Activated CD4-positive, alpha-beta T cell treated with anti-CD3 and anti-CD28 coated beads, Interleukin-2, Interleukin-6, amounts not matched to agents 100 ng/mL and 50 ng/mL, durations not matched to agents 16 hours and 8 hours (primary cell): ENCODE results near the gene HNRNPU.

Source experiments
- DNase-seq: peaks from one replicate; pipeline ENCODE4 v3.0.0-alpha.2; 2020

The HNRNPU gene

DNA sequence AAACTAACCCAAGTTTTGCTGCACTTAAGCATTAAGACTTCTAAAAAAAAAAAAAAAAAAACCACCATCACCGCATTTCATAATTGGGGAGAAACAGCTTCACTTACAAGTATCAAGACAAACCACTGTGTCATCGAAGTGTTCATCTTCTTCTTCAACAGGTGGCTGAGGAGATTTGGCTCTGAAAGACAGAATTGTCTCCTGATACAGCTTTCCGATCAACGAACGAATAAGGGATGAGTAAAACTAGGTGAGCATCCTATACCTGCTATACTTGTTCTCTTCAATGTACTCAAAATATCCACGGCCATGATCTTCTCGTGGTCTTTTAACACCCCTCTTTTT is 2.0 kb downstream of the HNRNPU start:
- DNase-seq = no peak

DNA sequence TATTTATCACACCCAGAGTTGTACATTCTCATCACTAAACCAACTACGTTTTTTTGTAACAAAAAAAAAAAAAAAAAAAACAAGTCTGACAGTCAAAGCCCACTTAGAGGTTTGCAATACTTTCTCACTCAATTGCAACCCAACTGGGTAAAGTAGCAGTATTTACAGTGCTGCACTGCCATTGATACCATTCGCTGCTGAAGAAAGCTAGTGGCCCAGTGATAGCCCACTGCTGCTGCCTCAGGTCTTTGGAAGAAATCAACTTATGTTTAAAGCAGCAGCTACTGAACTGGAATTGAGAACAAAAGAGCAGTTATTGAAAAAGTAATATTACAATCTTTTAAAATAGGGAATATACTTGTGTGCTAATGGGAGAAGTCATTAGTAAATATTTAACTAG is 2.7 kb downstream of the HNRNPU start:
- DNase-seq = no peak

- no peak for DNase-seq
Observed at GRCh38 chr1:244860914-244861610, 3.3 kb downstream of the HNRNPU start.

GRCh38 chr1:244860078-244860477 is 4.3 kb downstream of the HNRNPU start:
- DNase-seq = no peak

DNA sequence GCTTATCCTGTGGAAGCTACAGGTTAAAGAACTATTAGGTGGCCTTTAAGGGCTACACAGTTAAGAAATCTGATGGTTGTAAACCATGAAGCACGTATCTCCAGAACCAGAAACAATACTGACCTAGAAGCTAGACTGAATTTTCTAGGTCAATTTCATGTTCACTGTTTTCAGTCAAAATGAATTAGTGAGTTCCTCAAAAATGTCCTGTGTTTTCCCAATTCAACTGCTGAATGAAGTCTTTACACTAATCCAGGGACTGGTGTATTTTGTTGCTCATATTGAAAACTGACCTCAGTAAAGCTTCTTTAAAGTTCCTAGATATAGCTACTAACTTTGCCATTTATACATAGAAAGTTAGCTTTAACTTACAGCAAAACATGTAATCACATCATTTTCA is 6.0 kb downstream of the HNRNPU start:
- DNase-seq = no peak

DNA sequence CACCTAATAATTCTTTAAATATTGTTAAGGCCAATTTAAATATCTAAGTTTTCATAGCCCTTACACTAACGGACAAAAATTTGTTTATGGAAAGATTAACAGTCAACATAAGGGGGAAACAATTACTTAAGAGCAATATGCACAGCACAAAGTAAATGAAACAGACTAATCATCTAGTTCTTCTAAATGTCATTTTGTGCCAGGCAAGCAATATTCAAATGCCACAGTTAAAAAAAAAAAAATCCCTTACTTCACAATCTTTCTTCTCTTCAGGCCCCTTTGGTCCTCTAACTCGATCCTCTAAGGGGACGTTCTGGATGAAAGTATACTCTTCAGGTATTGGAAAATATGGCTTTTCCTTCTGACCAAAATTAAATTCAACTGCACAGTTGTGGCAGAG is 6.6 kb downstream of the HNRNPU start:
- no peak for DNase-seq

- no peak for DNase-seq
Observed at GRCh38 chr1:244854865-244855578, 9.3 kb downstream of the HNRNPU start.

DNA sequence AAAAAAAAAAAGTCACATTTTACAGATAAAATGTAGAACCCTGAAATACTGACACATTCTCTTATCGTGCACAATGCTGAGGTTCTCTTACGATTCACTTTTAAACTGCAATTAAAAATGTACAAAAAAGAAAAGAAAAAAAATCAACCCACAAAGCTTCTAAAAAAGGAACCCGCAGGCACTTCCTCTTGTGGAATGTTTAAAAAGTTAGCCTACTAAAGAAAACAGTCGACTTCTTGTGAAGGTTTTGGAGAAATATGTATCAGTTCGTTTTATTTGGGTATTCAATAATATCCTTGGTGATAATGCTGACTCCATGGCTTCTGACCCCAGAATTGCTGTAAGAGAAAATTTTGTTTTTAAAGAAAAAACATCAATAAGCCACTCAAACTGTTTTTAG is 10.2 kb downstream of the HNRNPU start:
- DNase-seq = no peak

DNA sequence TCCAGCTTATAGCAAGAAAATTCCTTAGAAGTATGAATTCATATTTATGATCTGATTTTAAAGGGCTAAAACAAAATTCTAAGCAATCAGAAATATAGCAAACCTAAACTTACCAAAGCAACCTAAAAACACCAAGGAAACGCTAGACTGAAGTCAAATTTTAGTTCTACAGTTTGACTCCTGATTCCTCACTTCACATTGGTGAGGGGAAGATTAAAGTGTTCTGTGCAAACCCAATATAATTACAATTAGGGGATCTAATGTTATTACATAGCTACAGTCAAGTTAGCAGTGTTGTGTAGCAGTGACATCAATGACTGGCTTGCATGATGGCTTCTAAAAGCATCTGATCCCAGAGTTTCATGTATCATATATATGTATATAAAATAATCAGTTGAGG is 11.6 kb downstream of the HNRNPU start:
- no peak for DNase-seq

DNA sequence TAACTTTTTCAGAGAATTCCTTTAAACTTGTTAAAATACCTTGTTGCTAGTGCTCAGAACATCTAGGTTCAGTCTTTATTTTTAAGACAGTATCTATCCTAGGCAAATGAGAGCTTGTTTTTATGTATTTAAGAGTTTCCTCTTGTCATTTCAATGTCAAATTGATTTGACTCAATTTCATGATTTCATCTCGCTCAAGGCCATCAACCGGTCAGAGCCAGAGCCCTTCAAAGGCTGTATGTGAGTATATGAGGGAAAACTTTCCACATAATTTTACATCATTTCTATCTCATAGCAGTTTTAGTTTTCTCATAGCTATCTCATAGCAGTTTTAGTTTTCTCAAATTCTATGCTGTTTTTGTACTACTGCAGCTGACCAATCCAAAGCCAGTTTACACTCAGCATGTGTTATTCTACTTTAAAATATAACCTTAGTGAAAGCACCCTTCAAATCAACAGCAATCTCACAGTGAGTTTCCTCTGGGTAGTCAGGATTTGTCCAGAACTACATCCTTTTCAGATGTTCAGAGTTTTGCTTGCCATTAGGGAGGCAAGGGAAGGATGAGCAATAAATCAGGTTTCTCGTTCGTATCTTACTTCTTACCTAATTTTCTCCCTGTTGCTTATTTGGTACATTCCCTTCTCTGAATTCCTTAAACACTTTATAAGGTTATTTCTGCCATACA is 12.7 kb downstream of the HNRNPU start:
- no peak for DNase-seq

GRCh38 chr1:244850896-244851295 is 13.4 kb downstream of the HNRNPU start:
- DNase-seq = no peak

- no peak for DNase-seq
Observed at GRCh38 chr1:244850099-244850852, 14.1 kb downstream of the HNRNPU start.

DNA sequence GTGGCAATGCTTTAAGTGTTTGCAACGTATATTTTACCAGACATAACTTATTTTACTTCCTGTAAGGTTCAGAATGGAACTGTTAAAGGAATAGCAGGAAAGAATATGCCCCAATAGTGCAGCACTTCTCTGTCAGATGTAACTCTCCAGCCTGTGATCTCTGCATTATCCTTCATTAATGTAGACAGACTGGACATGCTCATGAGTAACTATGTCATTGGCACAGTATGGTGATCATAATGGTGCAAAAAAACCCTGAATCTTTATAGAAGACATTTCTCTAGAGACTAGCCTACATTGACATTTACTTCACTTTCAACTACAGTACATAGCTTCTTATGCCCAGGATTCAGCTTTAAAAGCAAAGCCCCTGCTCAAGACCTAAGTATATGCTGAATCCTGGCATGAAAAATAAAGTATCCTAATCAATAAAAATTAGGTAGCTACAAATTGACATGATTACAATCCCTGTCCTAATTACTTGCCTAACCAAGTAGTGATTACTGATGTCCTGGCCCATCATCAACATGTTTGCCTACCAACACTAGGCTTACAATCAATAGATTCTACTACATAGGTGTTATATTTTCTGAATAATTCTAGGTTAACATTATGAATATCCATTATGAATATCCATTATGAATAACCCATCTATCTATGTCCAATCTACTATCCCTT is 15.0 kb downstream of the HNRNPU start:
- DNase-seq = no peak

DNA sequence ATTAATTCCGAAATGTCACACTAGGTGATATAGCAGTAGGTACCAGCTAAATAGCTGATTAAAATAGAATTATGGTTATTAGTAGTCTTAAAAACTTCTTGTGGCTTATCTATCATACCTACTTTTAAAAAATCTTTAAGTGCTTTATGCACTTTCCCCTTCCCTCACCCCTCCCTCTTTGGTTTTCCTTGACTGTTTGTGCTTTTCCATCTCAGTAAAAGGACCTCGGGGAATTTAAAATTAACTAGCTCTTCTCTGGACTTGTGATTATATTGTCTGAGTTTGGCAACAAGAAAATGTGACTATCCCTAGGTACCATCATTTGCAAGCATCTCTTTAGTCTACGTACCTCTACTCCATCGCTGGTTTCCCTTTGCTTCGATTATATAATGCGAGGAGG is 17.7 kb downstream of the HNRNPU start:
- no peak for DNase-seq

- DNase-seq = no peak
Observed at GRCh38 chr1:244844155-244845121, 19.9 kb downstream of the HNRNPU start.

- no peak for DNase-seq
Observed at GRCh38 chr1:244843148-244843978, 21.0 kb downstream of the HNRNPU start.

- no peak for DNase-seq
Observed at GRCh38 chr1:244841273-244841927, 22.9 kb downstream of the HNRNPU start.

DNA sequence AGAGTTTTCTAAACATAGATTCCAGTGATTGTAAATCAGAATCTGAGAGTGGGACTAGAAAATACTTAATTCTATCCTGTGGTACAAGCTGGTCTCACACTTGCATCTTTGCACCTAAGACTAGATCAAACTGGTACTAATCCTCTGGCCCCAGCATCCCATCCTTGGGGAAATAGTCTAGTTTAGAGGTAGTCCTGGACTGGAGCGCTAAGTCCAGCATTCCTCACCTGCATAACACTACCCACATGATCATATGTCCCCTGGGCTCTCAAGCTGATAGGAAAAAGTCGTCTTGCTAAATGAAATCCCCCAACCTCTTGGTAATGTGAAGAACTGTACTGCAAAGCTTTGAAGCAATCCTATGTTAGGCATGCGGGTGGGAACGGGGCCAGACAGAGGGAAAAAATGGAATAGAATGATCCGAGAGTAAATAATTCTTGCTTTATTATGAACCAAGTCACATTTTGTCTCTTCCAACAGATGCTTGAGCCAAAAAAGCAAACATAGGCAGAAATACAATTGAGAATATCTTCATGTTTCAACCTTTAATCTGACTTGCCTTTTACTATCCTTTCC is 24.0 kb downstream of the HNRNPU start:
- DNase-seq = no peak

DNA sequence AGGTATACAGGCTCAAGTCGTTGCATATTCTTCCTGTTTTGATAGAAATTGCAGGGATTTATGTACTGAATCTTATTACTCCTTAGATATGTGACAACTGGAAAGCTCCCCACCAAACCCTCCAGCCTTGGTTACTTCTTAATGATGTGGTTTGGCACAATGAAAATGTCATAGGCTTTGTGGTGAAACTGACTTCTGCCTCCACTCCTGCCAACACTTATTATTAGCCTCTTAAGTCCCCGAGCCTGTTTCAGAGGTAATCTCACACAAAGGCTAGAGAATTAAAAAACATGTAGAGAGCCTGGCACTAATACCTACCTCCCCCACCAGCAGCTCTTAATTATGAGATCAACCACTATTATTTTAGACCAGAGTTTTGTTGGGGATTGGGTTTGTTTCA is 24.7 kb downstream of the HNRNPU start:
- no peak for DNase-seq
